ENCODE data around the gene EPHB2. TPM values are rescaled to one million over a fixed set of nuclear protein-coding genes. Genes with fewer than 3 reads are reported as not detected.

Gene EPHB2
- total and polyA plus RNA-seq, 9 donors, result 10.7 to 31.7 (median 20.4) TPM

- peak; percentile 96 for DNase-seq
- peak overlapping the region; percentile 74 for H3K27ac ChIP-seq (ENCODE audit: low read length)
- 40% methylated on average over 1 of the region's 8 CpGs for WGBS (ENCODE audit: insufficient coverage)
- peaks cover 64% of the 10 kb centered on the region for H3K4me1 ChIP-seq (ENCODE audit: control insufficient read depth, insufficient read depth, low read length)
- H3K9me3 ChIP-seq (replicated peaks; ENCODE audit: control insufficient read depth, low read depth, low read length), result no peaks in the 10 kb centered on the region
- no peaks in the 10 kb centered on the region for H3K27me3 ChIP-seq (ENCODE audit: control insufficient read depth, insufficient read depth, low read length)
- peaks cover 4% of the 10 kb centered on the region for H3K36me3 ChIP-seq (ENCODE audit: control insufficient read depth, insufficient read depth, low read length)
- no peak overlapping the region for H3K4me3 ChIP-seq (ENCODE audit: low read length)
Measured at GRCh38 chr1:22794647-22795365, 84.2 kb downstream of the EPHB2 start.

- Histone ChIP-seq H3K4me1 (ENCODE audit: control insufficient read depth, insufficient read depth, low read length) (peaks cover 59% of the 10 kb centered on the region), H3K9me3 (replicated peaks; ENCODE audit: control insufficient read depth, low read depth, low read length) (no peaks in the 10 kb centered on the region), H3K4me3 (ENCODE audit: low read length) (no peak overlapping the region), H3K27me3 (ENCODE audit: control insufficient read depth, insufficient read depth, low read length) (no peaks in the 10 kb centered on the region), H3K36me3 (ENCODE audit: control insufficient read depth, insufficient read depth, low read length) (peaks cover 4% of the 10 kb centered on the region), H3K27ac (ENCODE audit: low read length) (peak overlapping the region; percentile 74)
- peak; percentile 49 for DNase-seq
- no CpG with 5 or more reads among the region's 4 CpGs for WGBS (ENCODE audit: insufficient coverage)
Measured at GRCh38 chr1:22795366-22795714, 84.7 kb downstream of the EPHB2 start.

- Histone ChIP-seq H3K4me1 (ENCODE audit: control insufficient read depth, insufficient read depth, low read length) (peaks cover 53% of the 10 kb centered on the region), H3K4me3 (ENCODE audit: low read length) (no peak overlapping the region), H3K27me3 (ENCODE audit: control insufficient read depth, insufficient read depth, low read length) (no peaks in the 10 kb centered on the region), H3K36me3 (ENCODE audit: control insufficient read depth, insufficient read depth, low read length) (peaks cover 4% of the 10 kb centered on the region), H3K9me3 (replicated peaks; ENCODE audit: control insufficient read depth, low read depth, low read length) (no peaks in the 10 kb centered on the region), H3K27ac (ENCODE audit: low read length) (no peak overlapping the region)
- WGBS (ENCODE audit: insufficient coverage), result 57% methylated on average over 3 of the region's 4 CpGs
- no peak for DNase-seq
Measured at GRCh38 chr1:22796642-22797041, 86.0 kb downstream of the EPHB2 start.

- H3K4me3 ChIP-seq (ENCODE audit: low read length), result no peak overlapping the region
- H3K27ac ChIP-seq (ENCODE audit: low read length), result no peak overlapping the region
- no peaks in the 10 kb centered on the region for H3K27me3 ChIP-seq (ENCODE audit: control insufficient read depth, insufficient read depth, low read length)
- H3K9me3 ChIP-seq (replicated peaks; ENCODE audit: control insufficient read depth, low read depth, low read length), result no peaks in the 10 kb centered on the region
- no peak for DNase-seq
- H3K36me3 ChIP-seq (ENCODE audit: control insufficient read depth, insufficient read depth, low read length), result peaks cover 4% of the 10 kb centered on the region
- peaks cover 38% of the 10 kb centered on the region for H3K4me1 ChIP-seq (ENCODE audit: control insufficient read depth, insufficient read depth, low read length)
- 40% methylated on average over 1 of the region's 3 CpGs for WGBS (ENCODE audit: insufficient coverage)
Measured at GRCh38 chr1:22798083-22798482, 87.4 kb downstream of the EPHB2 start.

GRCh38 chr1:22799971-22800370 is 89.3 kb downstream of the EPHB2 start:
- no peak for DNase-seq
- WGBS (ENCODE audit: insufficient coverage), result 70% methylated on average over 11 of the region's 16 CpGs
- H3K4me3 ChIP-seq (ENCODE audit: low read length), result no peak overlapping the region

GRCh38 chr1:22800629-22801028 is 90.0 kb downstream of the EPHB2 start:
- Histone ChIP-seq H3K36me3 (ENCODE audit: control insufficient read depth, insufficient read depth, low read length) (peaks cover 4% of the 10 kb centered on the region), H3K27ac (ENCODE audit: low read length) (no peak overlapping the region), H3K27me3 (ENCODE audit: control insufficient read depth, insufficient read depth, low read length) (no peaks in the 10 kb centered on the region), H3K9me3 (replicated peaks; ENCODE audit: control insufficient read depth, low read depth, low read length) (no peaks in the 10 kb centered on the region), H3K4me1 (ENCODE audit: control insufficient read depth, insufficient read depth, low read length) (peaks cover 21% of the 10 kb centered on the region), H3K4me3 (ENCODE audit: low read length) (no peak overlapping the region)
- no peak for DNase-seq
- WGBS (ENCODE audit: insufficient coverage), result 75% methylated on average over 4 of the region's 8 CpGs

More at GRCh38 chr1:22799971-22800370, 89.3 kb downstream of the EPHB2 start:
- Histone ChIP-seq H3K36me3 (ENCODE audit: control insufficient read depth, insufficient read depth, low read length) (peaks cover 4% of the 10 kb centered on the region), H3K27ac (ENCODE audit: low read length) (no peak overlapping the region), H3K9me3 (replicated peaks; ENCODE audit: control insufficient read depth, low read depth, low read length) (no peaks in the 10 kb centered on the region), H3K27me3 (ENCODE audit: control insufficient read depth, insufficient read depth, low read length) (no peaks in the 10 kb centered on the region), H3K4me1 (ENCODE audit: control insufficient read depth, insufficient read depth, low read length) (peaks cover 26% of the 10 kb centered on the region)

GRCh38 chr1:22801347-22801746 is 90.7 kb downstream of the EPHB2 start:
- Histone ChIP-seq H3K27me3 (ENCODE audit: control insufficient read depth, insufficient read depth, low read length) (no peaks in the 10 kb centered on the region), H3K9me3 (replicated peaks; ENCODE audit: control insufficient read depth, low read depth, low read length) (no peaks in the 10 kb centered on the region), H3K4me3 (ENCODE audit: low read length) (no peak overlapping the region), H3K36me3 (ENCODE audit: control insufficient read depth, insufficient read depth, low read length) (peaks cover 4% of the 10 kb centered on the region), H3K4me1 (ENCODE audit: control insufficient read depth, insufficient read depth, low read length) (peaks cover 14% of the 10 kb centered on the region), H3K27ac (ENCODE audit: low read length) (no peak overlapping the region)
- DNase-seq, result no peak
- WGBS (ENCODE audit: insufficient coverage), result 77% methylated on average over 9 of the region's 9 CpGs

- no peak overlapping the region for H3K4me3 ChIP-seq (ENCODE audit: low read length)
- WGBS (ENCODE audit: insufficient coverage), result 60% methylated on average over 16 of the region's 19 CpGs
- H3K36me3 ChIP-seq (ENCODE audit: control insufficient read depth, insufficient read depth, low read length), result peaks cover 4% of the 10 kb centered on the region
- H3K4me1 ChIP-seq (ENCODE audit: control insufficient read depth, insufficient read depth, low read length), result peaks cover 13% of the 10 kb centered on the region
- H3K9me3 ChIP-seq (replicated peaks; ENCODE audit: control insufficient read depth, low read depth, low read length), result no peaks in the 10 kb centered on the region
- no peaks in the 10 kb centered on the region for H3K27me3 ChIP-seq (ENCODE audit: control insufficient read depth, insufficient read depth, low read length)
- no peak overlapping the region for H3K27ac ChIP-seq (ENCODE audit: low read length)
- DNase-seq, result no peak
Measured at GRCh38 chr1:22801761-22802160, 91.1 kb downstream of the EPHB2 start.

- Histone ChIP-seq H3K4me1 (ENCODE audit: control insufficient read depth, insufficient read depth, low read length) (peaks cover 20% of the 10 kb centered on the region), H3K36me3 (ENCODE audit: control insufficient read depth, insufficient read depth, low read length) (peaks cover 4% of the 10 kb centered on the region), H3K9me3 (replicated peaks; ENCODE audit: control insufficient read depth, low read depth, low read length) (no peaks in the 10 kb centered on the region), H3K27ac (ENCODE audit: low read length) (no peak overlapping the region), H3K27me3 (ENCODE audit: control insufficient read depth, insufficient read depth, low read length) (no peaks in the 10 kb centered on the region), H3K4me3 (ENCODE audit: low read length) (no peak overlapping the region)
- no CpG with 5 or more reads among the region's 5 CpGs for WGBS (ENCODE audit: insufficient coverage)
- DNase-seq, result no peak
Measured at GRCh38 chr1:22803833-22804232, 93.2 kb downstream of the EPHB2 start.

GRCh38 chr1:22804406-22804805 is 93.8 kb downstream of the EPHB2 start:
- H3K4me1 ChIP-seq (ENCODE audit: control insufficient read depth, insufficient read depth, low read length), result peaks cover 24% of the 10 kb centered on the region
- H3K27me3 ChIP-seq (ENCODE audit: control insufficient read depth, insufficient read depth, low read length), result no peaks in the 10 kb centered on the region
- WGBS (ENCODE audit: insufficient coverage), result 44% methylated on average over 6 of the region's 6 CpGs
- no peak for DNase-seq
- H3K9me3 ChIP-seq (replicated peaks; ENCODE audit: control insufficient read depth, low read depth, low read length), result no peaks in the 10 kb centered on the region
- H3K27ac ChIP-seq (ENCODE audit: low read length), result no peak overlapping the region
- no peak overlapping the region for H3K4me3 ChIP-seq (ENCODE audit: low read length)
- peaks cover 2% of the 10 kb centered on the region for H3K36me3 ChIP-seq (ENCODE audit: control insufficient read depth, insufficient read depth, low read length)
